A375 (cell line): ENCODE data around the gene CSNK1G3. TPM values are rescaled to one million over a fixed set of nuclear protein-coding genes. Genes with fewer than 3 reads are reported as not detected.

Experiments used
- total RNA-seq: library from RNA; depleted of rRNA; stranded (reverse); fragments of >200 nt; shearing (Covaris generic); gene quantifications from 2 replicates; pipeline ENCODE4 v1.2.3, GENCODE V29; 2014; rRNA removed

CSNK1G3 gene
- 44.6 and 50.4 TPM in 2 replicates for total RNA-seq

DNA sequence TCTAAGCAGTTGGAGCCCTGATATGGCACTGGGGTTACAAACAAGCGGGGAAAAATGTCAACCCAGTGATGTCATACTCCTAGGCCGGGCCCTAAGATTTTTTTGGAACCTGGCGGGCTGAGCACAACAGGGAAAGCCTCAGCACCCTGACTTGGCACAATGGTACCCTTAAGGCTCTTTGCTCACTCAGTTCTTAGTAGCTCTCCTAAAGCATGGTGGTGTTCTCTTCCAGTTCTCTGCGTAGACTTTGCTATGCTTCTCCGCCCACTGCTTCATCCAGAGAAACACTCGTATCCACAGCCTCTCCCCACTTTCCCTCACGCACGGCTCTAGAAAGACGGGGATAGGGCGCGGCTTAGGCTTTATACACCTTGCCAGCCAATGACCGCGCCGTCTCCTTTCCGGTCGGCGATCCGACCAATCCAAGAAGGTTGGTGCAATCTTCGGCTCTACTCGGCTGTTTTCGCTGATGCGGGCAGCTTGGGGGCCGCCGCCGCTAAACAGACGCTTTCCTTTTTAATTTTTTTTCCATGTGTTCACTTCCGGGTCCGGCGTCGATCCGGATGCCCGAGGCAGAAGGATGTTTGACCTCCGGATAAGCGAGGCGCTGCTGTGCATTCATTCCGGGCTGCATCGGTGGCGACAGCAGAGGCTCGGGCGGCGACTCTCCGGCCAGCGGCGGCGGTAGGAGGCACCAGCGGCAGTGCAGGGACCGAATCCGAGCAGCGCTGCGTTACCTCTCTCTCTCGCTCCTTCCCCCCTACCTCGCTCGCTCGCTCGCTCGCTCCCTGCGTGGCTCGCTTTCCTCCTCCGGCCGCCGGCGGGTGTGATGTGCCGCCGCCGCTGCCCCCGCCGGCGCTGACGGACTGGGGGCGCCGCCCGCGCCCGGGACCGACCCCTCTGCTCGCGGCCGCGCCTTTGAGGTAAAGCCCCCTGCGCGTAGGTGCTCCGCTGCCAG, at the start of gene CSNK1G3:
Gene CSNK1G3, plus strand, starts transcription at position 530 of the 958 bp plus-strand sequence. CDS start 33,487 bp downstream, outside the sequence.

Other genes starting within 250 kb of the CSNK1G3 start
- gene CEP120, start 88.8 kb upstream of the CSNK1G3 start, total RNA-seq = 18.3 and 21.1 TPM in 2 replicates